Amniotic epithelial cell (primary cell): ENCODE data around the gene BCL2.

Experiments
- DNase-seq: peaks from one replicate; pipeline ENCODE4 v3.0.0-alpha.2; 2010; ENCODE audit warnings: low read depth

BCL2 gene

GRCh38 chr18:63286926-63287325, 32.6 kb downstream of the BCL2 start:
- DNase-seq, result no peak

- no peak for DNase-seq
Measured at GRCh38 chr18:63284827-63285733, 34.5 kb downstream of the BCL2 start.

GRCh38 chr18:63284173-63284799, 35.3 kb downstream of the BCL2 start:
- no peak for DNase-seq

- DNase-seq, result no peak
Measured at GRCh38 chr18:63283305-63284094, 36.1 kb downstream of the BCL2 start.

GRCh38 chr18:63282793-63283192, 36.8 kb downstream of the BCL2 start:
- no peak for DNase-seq

- DNase-seq, result no peak
Measured at GRCh38 chr18:63273222-63273927, 46.2 kb downstream of the BCL2 start.

GRCh38 chr18:63272638-63273037, 46.9 kb downstream of the BCL2 start:
- DNase-seq, result no peak

- DNase-seq, result no peak
Measured at GRCh38 chr18:63271881-63272299, 47.7 kb downstream of the BCL2 start.

GRCh38 chr18:63271148-63271547, 48.4 kb downstream of the BCL2 start:
- DNase-seq, result no peak

GRCh38 chr18:63267975-63268721, 51.4 kb downstream of the BCL2 start:
- peak; percentile 34 for DNase-seq

GRCh38 chr18:63266888-63267790, 52.4 kb downstream of the BCL2 start:
- DNase-seq, result no peak

GRCh38 chr18:63265326-63265725, 54.2 kb downstream of the BCL2 start:
- no peak for DNase-seq

- no peak for DNase-seq
Measured at GRCh38 chr18:63264871-63265270, 54.7 kb downstream of the BCL2 start.

- DNase-seq, result no peak
Measured at GRCh38 chr18:63263444-63263843, 56.1 kb downstream of the BCL2 start.

GRCh38 chr18:63262369-63263335, 56.9 kb downstream of the BCL2 start:
- DNase-seq, result no peak

- no peak for DNase-seq
Measured at GRCh38 chr18:63261029-63261428, 58.5 kb downstream of the BCL2 start.

GRCh38 chr18:63260380-63260754, 59.2 kb downstream of the BCL2 start:
- DNase-seq, result no peak

- no peak for DNase-seq
Measured at GRCh38 chr18:63259567-63260379, 59.8 kb downstream of the BCL2 start.
